Suprapubic skin (tissue), 4 donors: ENCODE measurements around the gene SEMA6B.

Experiments used
- CTCF ChIP-seq, 2 donors: fragments of 200-600 bp in 1 of 2; fragments of 450-650 bp in 1 of 2; sonication (generic) in 1 of 2; IDR thresholded peaks; one replicate each; pipeline ENCODE4 v1.5.1; 2016 to 2019; ENCODE audit warnings: antibody characterized with exemption in 2 of 2, mild to moderate bottlenecking in 1 of 2, moderate library complexity in 1 of 2
- EP300 ChIP-seq: sonication (generic); formaldehyde crosslinking; IDR thresholded peaks from one replicate; pipeline ENCODE4 v1.6.1; 2017; ENCODE audit warnings: antibody characterized with exemption
- POLR2A ChIP-seq, 2 donors: fragments of 450-650 bp; IDR thresholded peaks; one replicate each; pipeline ENCODE4 v1.6.1; 2017; ENCODE audit warnings: antibody characterized with exemption in 2 of 2, mild to moderate bottlenecking in 2 of 2, moderate library complexity in 2 of 2
- POLR2AphosphoS5 ChIP-seq, 3 donors: sonication (generic); formaldehyde crosslinking; IDR thresholded peaks; one replicate each; pipeline ENCODE4 v1.6.1; 2017; ENCODE audit warnings: antibody characterized with exemption in 3 of 3

GRCh38 chr19:4552525-4552819, 7.0 kb downstream of the SEMA6B start:
- TF ChIP-seq POLR2AphosphoS5 (IDR thresholded peaks at IDR 0.05) = no peak
- TF ChIP-seq CTCF (IDR thresholded peaks at IDR 0.05) = no peak
- no peak for TF ChIP-seq EP300
- TF ChIP-seq POLR2A (IDR thresholded peaks at IDR 0.05) = no peak
